Measurements from ENCODE around the gene ATP2A1. TPM values are rescaled to one million over a fixed set of nuclear protein-coding genes. Genes with fewer than 3 reads are reported as not detected.

The ATP2A1 gene
- polyA plus RNA-seq, 4 donors: 0.90 to 4.2 (median 3.0) TPM

DNA sequence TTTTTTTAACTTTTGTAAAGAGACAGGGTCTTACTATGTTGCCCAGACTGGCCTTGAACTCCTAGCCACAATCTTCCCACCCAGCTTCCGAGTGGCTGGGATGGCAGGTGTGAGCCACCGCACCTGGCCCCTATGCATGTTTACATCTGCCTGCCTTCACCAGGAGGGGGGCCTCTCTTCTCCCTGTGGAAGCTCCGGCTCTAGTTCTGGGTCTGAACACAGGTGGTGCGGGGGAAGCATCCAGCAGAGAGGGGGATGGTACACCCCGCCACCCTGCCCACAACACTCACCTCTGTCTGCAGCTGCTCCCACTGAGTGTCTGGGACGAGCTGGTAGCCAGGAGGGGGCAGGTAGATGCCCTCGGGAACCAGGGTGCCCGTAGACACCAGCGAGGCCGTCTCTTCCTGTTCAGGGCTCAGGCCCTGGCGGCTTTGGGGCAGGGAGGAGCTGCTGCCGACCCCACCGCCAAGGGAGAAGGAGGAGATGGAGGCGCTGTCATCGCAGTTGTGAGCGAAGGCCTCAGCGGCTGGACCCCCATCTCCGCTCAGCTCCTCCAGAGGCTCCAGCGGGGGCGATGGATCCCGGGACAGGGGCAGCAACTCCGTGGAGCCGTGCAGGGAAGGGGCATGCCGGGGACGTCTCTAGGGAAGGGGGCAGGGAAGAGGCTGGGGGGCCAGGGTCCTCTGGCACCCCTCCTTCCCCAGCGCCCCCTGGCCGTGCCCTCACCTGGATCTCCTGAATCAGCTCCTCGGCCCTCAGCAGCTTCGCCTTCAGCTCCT is 35.8 kb downstream of the ATP2A1 start:
- DNase-seq (no peak), FAIRE-seq (no peak)
- Histone ChIP-seq H3K27me3 (ENCODE audit: control insufficient read depth in 3 of 3, insufficient read depth in 3 of 3, low read length in 3 of 3) (no peaks in the 10 kb centered on the region), H3K27ac (ENCODE audit: low read depth in 1 of 3, low read length in 2 of 3) (no peak overlapping the region), H3K4me3 (ENCODE audit: low read depth in 1 of 3, low read length in 3 of 3) (no peak overlapping the region), H3K36me3 (ENCODE audit: control insufficient read depth in 3 of 3, insufficient read depth in 2 of 3, low read depth in 1 of 3, low read length in 3 of 3) (peaks cover 0 to 91% (median 16%) of the 10 kb centered on the region in 3 donors), H3K9me3 (ENCODE audit: control insufficient read depth in 2 of 2, insufficient read depth in 1 of 2, low read depth in 1 of 2, low read length in 1 of 2) (no peaks in the 10 kb centered on the region), H3K4me1 (ENCODE audit: control insufficient read depth in 3 of 3, insufficient read depth in 2 of 3, low read depth in 1 of 3, low read length in 2 of 3) (peaks cover 0 to 12% (median 0%) of the 10 kb centered on the region in 3 donors)
- WGBS, 3 donors: 81 to 91% (median 89%) methylated on average over 22 to 29 of the region's 29 CpGs

DNA sequence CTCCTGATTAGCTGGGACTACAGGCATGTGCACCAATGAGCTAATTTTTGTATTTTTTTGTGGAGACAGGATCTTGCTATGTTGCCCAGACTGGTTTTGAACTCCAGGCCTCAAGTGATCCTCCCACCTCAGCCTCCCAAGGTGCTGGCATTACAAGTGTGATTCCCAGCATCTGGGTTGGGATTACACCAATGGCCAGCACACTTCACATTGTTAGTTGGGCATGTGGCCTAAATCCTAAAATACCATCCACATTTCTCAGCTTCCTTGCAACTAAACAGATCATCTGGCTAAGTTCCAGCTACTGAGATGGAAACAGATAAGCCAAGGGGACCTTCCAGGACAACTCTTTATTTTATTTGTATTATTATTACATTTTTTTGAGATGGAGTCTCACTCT is 36.9 kb downstream of the ATP2A1 start:
- no peak for FAIRE-seq
- Histone ChIP-seq H3K36me3 (ENCODE audit: control insufficient read depth in 3 of 3, insufficient read depth in 2 of 3, low read depth in 1 of 3, low read length in 3 of 3) (peaks cover 2 to 91% (median 19%) of the 10 kb centered on the region in 3 donors), H3K27me3 (ENCODE audit: control insufficient read depth in 3 of 3, insufficient read depth in 3 of 3, low read length in 3 of 3) (no peaks in the 10 kb centered on the region), H3K4me3 (ENCODE audit: low read depth in 1 of 3, low read length in 3 of 3) (no peak overlapping the region), H3K4me1 (ENCODE audit: control insufficient read depth in 3 of 3, insufficient read depth in 2 of 3, low read depth in 1 of 3, low read length in 2 of 3) (peaks cover 0 to 8% (median 0%) of the 10 kb centered on the region in 3 donors), H3K27ac (ENCODE audit: low read depth in 1 of 3, low read length in 2 of 3) (no peak overlapping the region), H3K9me3 (ENCODE audit: control insufficient read depth in 2 of 2, insufficient read depth in 1 of 2, low read depth in 1 of 2, low read length in 1 of 2) (no peaks in the 10 kb centered on the region)
- no peak for DNase-seq

DNA sequence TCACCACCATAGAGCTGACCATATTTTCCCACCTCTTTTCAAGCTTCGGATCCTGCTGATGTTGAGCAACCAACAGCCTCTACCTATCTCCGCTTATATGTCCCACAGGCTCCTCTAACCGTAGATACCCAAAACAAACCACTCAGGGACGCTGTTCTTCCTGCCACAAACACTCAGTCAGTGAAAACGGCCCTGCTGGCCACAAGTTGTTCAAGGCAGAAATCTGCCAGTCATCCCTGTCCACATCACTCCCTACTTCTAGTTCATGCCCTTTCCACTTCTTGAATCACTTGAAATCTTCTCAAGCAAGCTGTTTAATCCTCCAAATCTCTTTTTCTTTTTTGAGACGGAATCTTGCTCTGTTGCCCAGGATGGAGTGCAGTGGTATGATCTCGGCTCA is 38.8 kb downstream of the ATP2A1 start:
- DNase-seq (no peak), FAIRE-seq (no peak)
- H3K4me3 ChIP-seq (ENCODE audit: low read depth in 1 of 3, low read length in 3 of 3): no peak overlapping the region
- H3K36me3 ChIP-seq (ENCODE audit: control insufficient read depth in 3 of 3, insufficient read depth in 2 of 3, low read depth in 1 of 3, low read length in 3 of 3): peaks cover 2 to 87% (median 19%) of the 10 kb centered on the region in 3 donors
- H3K27me3 ChIP-seq (ENCODE audit: control insufficient read depth in 3 of 3, insufficient read depth in 3 of 3, low read length in 3 of 3): no peaks in the 10 kb centered on the region
- 90 to 92% (median 90%) methylated on average over 7 of the region's 7 CpGs for WGBS, 3 donors
- no peaks in the 10 kb centered on the region for H3K9me3 ChIP-seq (ENCODE audit: control insufficient read depth in 2 of 2, insufficient read depth in 1 of 2, low read depth in 1 of 2, low read length in 1 of 2)
- no peaks in the 10 kb centered on the region for H3K4me1 ChIP-seq (ENCODE audit: control insufficient read depth in 3 of 3, insufficient read depth in 2 of 3, low read depth in 1 of 3, low read length in 2 of 3)
- no peak overlapping the region for H3K27ac ChIP-seq (ENCODE audit: low read depth in 1 of 3, low read length in 2 of 3)

DNA sequence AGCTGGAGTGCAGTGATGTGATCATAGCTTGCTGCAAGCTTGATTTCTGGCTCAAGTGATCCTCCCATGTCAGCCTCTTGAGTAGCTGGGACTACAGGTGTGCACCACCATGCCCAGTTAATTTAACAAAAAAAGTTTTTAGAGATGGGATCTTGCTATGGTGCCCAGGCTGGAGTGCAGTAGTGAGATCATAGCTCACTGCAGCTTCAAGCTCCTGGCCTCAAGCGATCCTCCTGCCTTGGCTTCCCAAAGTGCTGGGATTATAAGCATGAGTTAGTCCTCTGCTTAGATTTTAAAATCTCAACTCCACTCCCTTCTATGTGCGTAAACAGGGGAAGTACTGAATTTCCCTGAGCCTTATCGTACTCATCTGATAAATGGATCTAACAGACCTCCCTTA is 40.4 kb downstream of the ATP2A1 start:
- H3K36me3 ChIP-seq (ENCODE audit: control insufficient read depth in 3 of 3, insufficient read depth in 2 of 3, low read depth in 1 of 3, low read length in 3 of 3): peaks cover 2 to 80% (median 14%) of the 10 kb centered on the region in 3 donors

DNA sequence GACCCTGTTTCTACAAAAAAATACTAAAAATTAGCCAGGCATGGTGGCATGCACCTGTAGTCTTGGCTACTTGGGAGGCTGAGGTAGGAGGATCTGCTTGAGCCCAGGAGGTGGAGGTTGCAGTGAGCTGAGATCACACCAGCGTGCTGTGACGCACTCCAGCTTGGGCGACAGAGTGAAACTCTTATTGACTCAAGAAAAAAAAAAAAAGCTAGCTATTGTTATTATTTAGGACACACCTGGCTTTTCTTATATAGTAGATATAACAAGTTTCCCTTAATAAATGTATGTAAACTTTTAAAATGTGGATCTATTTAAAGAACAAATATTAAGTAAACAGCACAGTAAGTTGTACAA is 44.9 kb downstream of the ATP2A1 start:
- peak; percentile 31 for DNase-seq
- Histone ChIP-seq H3K27ac (ENCODE audit: low read depth in 1 of 3, low read length in 2 of 3) (peak overlapping the region; percentile 79 to 99 (median 98)), H3K4me3 (ENCODE audit: low read depth in 1 of 3, low read length in 3 of 3) (peak overlapping the region in 1 of 3 donors; percentile 6), H3K36me3 (ENCODE audit: control insufficient read depth in 3 of 3, insufficient read depth in 2 of 3, low read depth in 1 of 3, low read length in 3 of 3) (peaks cover 2 to 36% (median 5%) of the 10 kb centered on the region in 3 donors), H3K9me3 (ENCODE audit: control insufficient read depth in 2 of 2, insufficient read depth in 1 of 2, low read depth in 1 of 2, low read length in 1 of 2) (no peaks in the 10 kb centered on the region), H3K4me1 (ENCODE audit: control insufficient read depth in 3 of 3, insufficient read depth in 2 of 3, low read depth in 1 of 3, low read length in 2 of 3) (peaks cover 0 to 16% (median 4%) of the 10 kb centered on the region in 3 donors), H3K27me3 (ENCODE audit: control insufficient read depth in 3 of 3, insufficient read depth in 3 of 3, low read length in 3 of 3) (no peaks in the 10 kb centered on the region)
- WGBS, 3 donors: 44 to 67% (median 48%) methylated on average over 3 of the region's 3 CpGs
- FAIRE-seq: no peak

More for the DNA sequence above, 40.4 kb downstream of the ATP2A1 start:
- no peak overlapping the region for H3K4me3 ChIP-seq (ENCODE audit: low read depth in 1 of 3, low read length in 3 of 3)
- H3K27me3 ChIP-seq (ENCODE audit: control insufficient read depth in 3 of 3, insufficient read depth in 3 of 3, low read length in 3 of 3): no peaks in the 10 kb centered on the region
- H3K9me3 ChIP-seq (ENCODE audit: control insufficient read depth in 2 of 2, insufficient read depth in 1 of 2, low read depth in 1 of 2, low read length in 1 of 2): no peaks in the 10 kb centered on the region
- H3K27ac ChIP-seq (ENCODE audit: low read depth in 1 of 3, low read length in 2 of 3): no peak overlapping the region
- FAIRE-seq (no peak), DNase-seq (no peak)
- H3K4me1 ChIP-seq (ENCODE audit: control insufficient read depth in 3 of 3, insufficient read depth in 2 of 3, low read depth in 1 of 3, low read length in 2 of 3): peaks cover 0 to 8% (median 0%) of the 10 kb centered on the region in 3 donors
- WGBS, 3 donors: 96 to 99% (median 97%) methylated on average over 3 of the region's 3 CpGs

DNA sequence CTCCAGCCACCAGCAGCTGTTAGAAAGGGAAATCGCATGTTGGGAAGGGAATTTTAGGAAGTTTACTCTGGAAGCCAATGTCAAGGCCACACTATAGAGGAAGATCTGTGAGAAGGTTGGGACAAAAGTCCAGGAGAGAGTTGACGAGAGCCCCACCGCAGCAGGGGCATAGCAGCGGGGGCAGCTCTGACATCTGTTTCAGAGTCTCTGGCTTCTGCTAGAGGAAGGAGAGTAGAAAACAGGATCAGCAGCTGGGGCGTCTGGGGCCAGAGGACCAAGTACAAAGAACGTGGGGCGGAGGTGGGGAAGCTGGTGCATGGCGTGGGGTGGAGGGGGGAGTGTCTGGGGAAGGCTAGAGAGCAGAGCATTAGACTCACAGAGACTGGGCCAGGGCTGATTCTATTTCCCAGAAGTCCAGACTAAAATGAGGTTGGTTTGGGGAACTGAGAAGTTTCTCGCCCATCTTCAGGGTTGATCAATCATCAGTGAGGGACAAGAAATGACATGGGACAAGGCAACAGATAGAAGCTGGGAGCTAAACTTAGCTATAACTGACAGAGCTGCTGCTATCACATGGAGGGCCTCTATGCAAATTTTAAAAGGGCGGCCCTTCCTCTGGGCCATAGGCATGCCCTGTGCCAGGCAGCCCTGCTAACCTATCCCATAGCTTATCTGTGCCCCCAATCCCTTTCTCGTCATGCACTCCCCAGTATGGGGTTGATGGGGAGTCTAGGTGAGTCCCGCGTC is 45.5 kb downstream of the ATP2A1 start:
- Histone ChIP-seq H3K9me3 (ENCODE audit: control insufficient read depth in 2 of 2, insufficient read depth in 1 of 2, low read depth in 1 of 2, low read length in 1 of 2) (no peaks in the 10 kb centered on the region), H3K27me3 (ENCODE audit: control insufficient read depth in 3 of 3, insufficient read depth in 3 of 3, low read length in 3 of 3) (no peaks in the 10 kb centered on the region), H3K27ac (ENCODE audit: low read depth in 1 of 3, low read length in 2 of 3) (peak overlapping the region; percentile 79 to 99 (median 98)), H3K4me1 (ENCODE audit: control insufficient read depth in 3 of 3, insufficient read depth in 2 of 3, low read depth in 1 of 3, low read length in 2 of 3) (peaks cover 0 to 16% (median 4%) of the 10 kb centered on the region in 3 donors), H3K4me3 (ENCODE audit: low read depth in 1 of 3, low read length in 3 of 3) (peak overlapping the region; percentile 82 to 91 (median 86)), H3K36me3 (ENCODE audit: control insufficient read depth in 3 of 3, insufficient read depth in 2 of 3, low read depth in 1 of 3, low read length in 3 of 3) (peaks cover 2 to 31% (median 5%) of the 10 kb centered on the region in 3 donors)
- FAIRE-seq: no peak
- peak; percentile 83 to 87 for DNase-seq
- WGBS, 3 donors: 13 to 46% (median 30%) methylated on average over 13 of the region's 13 CpGs

DNA sequence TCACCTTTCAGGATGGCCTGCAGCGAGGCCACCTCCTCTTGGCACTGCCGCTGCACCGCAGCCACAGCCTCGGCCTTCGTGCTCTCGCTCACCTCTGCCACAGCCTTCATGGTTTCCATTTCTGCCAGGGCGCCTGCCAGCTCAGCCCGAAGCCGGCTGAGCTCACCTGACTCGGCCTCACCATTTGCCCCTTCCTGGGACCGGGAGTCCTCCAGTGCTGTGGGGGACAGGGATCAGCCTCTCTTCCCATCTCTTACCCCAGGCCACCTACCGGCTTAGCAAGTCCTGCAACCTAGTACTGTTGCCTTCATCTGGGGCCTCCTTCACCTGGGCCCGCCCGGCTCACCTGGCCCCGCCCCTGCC is 46.1 kb downstream of the ATP2A1 start:
- WGBS, 3 donors: 5 to 27% (median 25%) methylated on average over 15 of the region's 15 CpGs
- H3K36me3 ChIP-seq (ENCODE audit: control insufficient read depth in 3 of 3, insufficient read depth in 2 of 3, low read depth in 1 of 3, low read length in 3 of 3): peaks cover 2 to 25% (median 4%) of the 10 kb centered on the region in 3 donors
- peak overlapping the region; percentile 79 to 99 (median 98) for H3K27ac ChIP-seq (ENCODE audit: low read depth in 1 of 3, low read length in 2 of 3)
- H3K4me1 ChIP-seq (ENCODE audit: control insufficient read depth in 3 of 3, insufficient read depth in 2 of 3, low read depth in 1 of 3, low read length in 2 of 3): peaks cover 0 to 16% (median 4%) of the 10 kb centered on the region in 3 donors
- no peaks in the 10 kb centered on the region for H3K27me3 ChIP-seq (ENCODE audit: control insufficient read depth in 3 of 3, insufficient read depth in 3 of 3, low read length in 3 of 3)
- DNase-seq (no peak), FAIRE-seq (no peak)
- peak overlapping the region; percentile 82 to 91 (median 86) for H3K4me3 ChIP-seq (ENCODE audit: low read depth in 1 of 3, low read length in 3 of 3)
- H3K9me3 ChIP-seq (ENCODE audit: control insufficient read depth in 2 of 2, insufficient read depth in 1 of 2, low read depth in 1 of 2, low read length in 1 of 2): no peaks in the 10 kb centered on the region

DNA sequence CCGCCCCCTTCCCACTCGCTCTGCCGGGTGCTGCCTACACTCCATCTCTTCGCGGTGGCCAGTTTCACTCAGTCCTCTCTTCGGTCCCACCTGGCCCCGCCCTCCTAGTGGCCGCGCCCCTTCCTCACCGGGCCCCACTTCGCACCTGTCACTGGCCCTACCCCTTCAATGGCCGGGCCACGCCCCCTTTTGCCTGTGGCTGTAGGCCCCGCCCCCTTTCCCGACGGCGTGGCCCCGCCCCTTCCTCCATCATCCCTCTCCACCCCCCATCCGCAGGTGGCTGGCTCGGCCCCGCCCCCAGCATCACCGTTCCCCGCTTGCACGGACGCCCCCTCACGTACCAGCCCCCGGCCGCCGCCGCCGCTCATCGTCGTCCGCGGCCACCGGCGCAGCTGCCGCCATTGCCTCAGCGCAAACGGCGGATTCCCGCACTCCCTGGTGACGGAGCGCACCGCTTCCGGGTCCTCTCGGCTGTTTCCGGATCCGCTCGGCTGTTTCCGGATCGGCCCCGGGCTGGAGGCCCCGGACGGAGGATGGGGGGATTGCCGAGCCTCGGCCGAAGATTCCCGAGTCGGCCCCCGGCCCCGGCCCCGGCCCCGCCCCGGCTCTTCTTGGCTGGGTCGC is 46.6 kb downstream of the ATP2A1 start, which contains the start of gene RABEP2:
Gene RABEP2 (minus strand): TSS at position 477 of the 624 bp plus-strand sequence. CDS start 75 bp downstream, at position 402.
- Histone ChIP-seq H3K36me3 (ENCODE audit: control insufficient read depth in 3 of 3, insufficient read depth in 2 of 3, low read depth in 1 of 3, low read length in 3 of 3) (peaks cover 0 to 20% (median under 1%) of the 10 kb centered on the region in 3 donors), H3K27me3 (ENCODE audit: control insufficient read depth in 3 of 3, insufficient read depth in 3 of 3, low read length in 3 of 3) (no peaks in the 10 kb centered on the region), H3K9me3 (ENCODE audit: control insufficient read depth in 2 of 2, insufficient read depth in 1 of 2, low read depth in 1 of 2, low read length in 1 of 2) (no peaks in the 10 kb centered on the region), H3K4me3 (ENCODE audit: low read depth in 1 of 3, low read length in 3 of 3) (peak within 1 kb of the TSS; percentile 82 to 91 (median 86)), H3K27ac (ENCODE audit: low read depth in 1 of 3, low read length in 2 of 3) (peak within 1 kb of the TSS; percentile 98 to 99 (median 98)), H3K4me1 (ENCODE audit: control insufficient read depth in 3 of 3, insufficient read depth in 2 of 3, low read depth in 1 of 3, low read length in 2 of 3) (peaks cover 0 to 16% (median 4%) of the 10 kb centered on the region in 3 donors)
- DNase-seq (peak; percentile 99), FAIRE-seq (no peak)
- WGBS, 3 donors: 0 to 1% (median 1%) methylated on average over 50 to 66 of the region's 66 CpGs
